Stimulated activated CD4-positive, alpha-beta T cell treated with anti-CD3 and anti-CD28 coated beads, Interleukin-1b, Interleukin-23, amount 100 ng/mL, for 1 hour (primary cell): ENCODE results near the gene PLK5.
"Not testable (repeated sequence)": the region's sequence is repeated elsewhere in the genome, so short reads cannot be mapped to it uniquely, and the experiment has no call there.

Experiments
- DNase-seq, 2 donors: peaks; one replicate each; pipeline ENCODE4 v3.0.0-alpha.2; 2020; ENCODE audit warnings: low read depth in 2 of 2

Gene PLK5

DNA sequence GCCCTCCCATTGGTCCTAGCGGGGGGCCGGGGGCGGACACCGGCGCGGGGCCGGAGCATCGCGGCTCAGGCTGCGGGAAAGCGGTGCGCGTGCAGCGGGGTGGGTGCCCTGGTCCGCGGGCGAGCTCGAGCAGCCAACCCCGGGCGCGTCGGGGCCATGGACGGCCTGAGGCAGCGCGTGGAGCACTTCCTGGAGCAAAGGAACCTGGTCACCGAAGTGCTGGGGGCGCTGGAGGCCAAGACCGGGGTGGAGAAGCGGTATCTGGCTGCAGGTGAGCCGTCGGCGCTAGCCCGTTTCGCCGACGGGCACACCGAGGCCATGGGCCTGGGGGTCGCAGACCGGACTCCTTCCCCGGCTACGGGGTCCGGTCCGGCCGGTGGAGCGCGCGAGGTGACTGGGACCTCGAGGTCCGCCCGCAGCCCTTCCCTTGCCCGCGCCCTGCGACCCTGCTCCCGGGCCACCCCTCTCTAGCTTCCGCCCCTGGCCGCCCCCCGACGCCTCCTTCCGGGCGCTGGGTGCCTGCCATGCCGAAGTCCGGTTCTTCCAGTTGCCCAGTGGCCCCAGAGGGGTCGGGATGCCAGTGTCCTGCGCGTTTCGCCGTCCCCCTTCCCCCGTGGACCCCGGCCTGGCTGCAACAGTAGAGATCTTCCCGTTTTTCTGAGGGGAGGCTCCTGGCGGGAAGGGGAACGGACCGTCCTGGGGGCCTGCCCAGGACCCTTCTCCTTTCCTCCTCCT lies 32.6 kb upstream of the PLK5 start, which contains the start of gene REEP6:
Gene REEP6, plus strand, starts transcription at position 68 of the 735 bp plus-strand sequence. Its CDS starts 89 bp downstream, at position 157.
- no peak for DNase-seq

DNA sequence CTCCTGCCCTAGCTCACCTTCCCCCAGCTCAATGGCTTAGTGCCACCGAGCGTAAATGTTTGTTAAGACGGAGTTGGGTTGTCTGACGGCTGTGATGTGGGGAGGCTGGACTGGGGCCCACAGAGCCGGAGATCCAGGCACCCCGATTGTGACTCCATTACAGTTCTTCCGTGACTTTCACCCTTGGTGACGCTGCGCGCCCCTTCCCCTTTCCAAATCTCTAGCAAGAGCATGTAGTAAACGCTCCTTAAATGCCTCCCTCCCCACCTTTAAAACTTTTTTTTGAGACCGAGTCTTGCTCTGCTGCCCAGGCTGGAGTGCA lies 32.1 kb upstream of the PLK5 start:
- DNase-seq, result no peak

DNA sequence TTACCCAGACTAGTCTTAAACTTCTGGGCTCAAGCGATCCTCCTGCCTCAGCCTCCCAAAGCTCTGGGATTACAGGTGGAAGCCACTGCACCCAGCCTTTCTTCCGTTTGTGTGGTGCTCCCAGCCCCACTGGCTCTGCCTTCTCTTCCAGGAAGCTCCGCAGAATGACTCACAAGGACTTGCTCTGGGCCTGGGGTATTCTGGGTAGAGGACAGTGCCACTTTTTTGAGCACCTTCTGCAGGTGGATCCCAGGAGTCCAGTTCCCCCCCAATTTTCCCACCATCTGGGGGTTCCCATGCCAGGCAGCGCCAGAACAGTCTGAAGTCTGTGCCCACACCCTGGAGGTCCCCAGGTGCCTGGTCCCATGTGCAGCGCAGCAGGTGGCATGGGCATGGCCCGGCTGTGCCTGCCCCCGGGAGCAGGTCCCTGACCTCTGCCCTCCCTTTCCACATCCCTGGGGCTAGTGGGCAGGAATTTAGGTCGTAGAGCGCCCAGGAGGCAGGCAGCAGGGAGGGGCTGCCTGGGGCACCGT lies 31.3 kb upstream of the PLK5 start:
- no peak for DNase-seq

DNA sequence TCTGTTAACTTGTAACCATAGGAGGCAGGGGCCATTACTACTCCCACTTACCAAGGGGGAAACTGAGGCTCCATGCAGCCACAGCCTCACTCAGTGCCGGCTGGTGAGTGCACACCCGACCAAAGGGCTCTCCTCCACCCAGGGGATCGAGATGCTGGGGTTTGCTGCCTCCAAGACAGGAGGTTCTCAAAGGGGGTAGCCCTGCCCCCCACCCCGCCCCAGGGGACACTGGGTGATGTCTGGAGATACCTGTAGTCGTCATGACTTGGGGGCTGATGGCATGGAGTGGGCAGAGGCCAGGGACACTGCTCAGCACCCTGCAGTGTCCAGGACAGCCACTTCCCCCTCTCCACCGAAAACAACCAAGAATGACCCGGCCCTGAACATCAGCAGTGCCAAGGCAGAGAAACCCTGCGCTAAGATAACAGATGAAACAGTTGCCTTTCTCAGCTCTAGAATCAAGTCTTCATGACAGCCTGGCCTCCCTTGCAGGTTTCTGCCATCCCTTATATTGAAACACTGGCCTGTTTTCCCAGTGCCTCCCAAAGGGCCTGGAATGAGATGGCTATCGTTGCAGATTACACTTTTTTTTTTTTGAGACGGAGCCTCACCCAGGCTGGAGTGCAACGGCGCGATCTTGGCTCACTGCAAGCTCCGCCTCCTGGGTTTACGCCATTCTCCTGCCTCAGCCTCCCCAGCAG lies 29.6 kb upstream of the PLK5 start:
- no peak for DNase-seq

DNA sequence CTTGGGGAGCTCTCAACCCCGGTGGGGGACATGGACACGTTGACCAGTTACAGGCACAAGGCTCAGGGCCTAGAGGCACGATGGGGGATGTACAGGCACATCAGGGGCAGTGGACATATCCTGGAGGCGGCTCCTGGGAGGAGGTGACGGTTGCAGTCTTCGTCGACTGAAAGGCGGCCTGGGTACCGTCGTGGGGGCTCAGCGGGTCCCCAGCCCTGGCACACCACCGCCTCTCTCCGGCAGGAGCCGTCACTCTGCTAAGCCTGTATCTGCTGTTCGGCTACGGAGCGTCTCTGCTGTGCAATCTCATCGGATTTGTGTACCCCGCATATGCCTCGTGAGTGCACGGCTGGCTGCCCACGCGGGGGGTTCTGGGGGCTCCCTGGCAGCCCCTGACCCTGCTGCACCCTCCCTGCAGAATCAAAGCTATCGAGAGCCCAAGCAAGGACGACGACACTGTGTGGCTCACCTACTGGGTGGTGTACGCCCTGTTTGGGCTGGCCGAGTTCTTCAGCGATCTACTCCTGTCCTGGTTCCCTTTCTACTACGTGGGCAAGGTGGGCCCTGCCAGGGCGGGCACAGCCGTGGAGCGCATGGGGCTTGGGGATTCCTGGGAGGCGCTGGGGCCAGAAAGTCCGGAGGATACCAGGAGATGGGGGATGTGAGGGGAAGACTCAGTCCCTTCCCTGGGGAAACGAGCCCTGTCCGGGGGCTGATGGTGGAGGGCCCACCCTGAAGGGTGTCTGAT lies 28.7 kb upstream of the PLK5 start:
- no peak for DNase-seq

DNA sequence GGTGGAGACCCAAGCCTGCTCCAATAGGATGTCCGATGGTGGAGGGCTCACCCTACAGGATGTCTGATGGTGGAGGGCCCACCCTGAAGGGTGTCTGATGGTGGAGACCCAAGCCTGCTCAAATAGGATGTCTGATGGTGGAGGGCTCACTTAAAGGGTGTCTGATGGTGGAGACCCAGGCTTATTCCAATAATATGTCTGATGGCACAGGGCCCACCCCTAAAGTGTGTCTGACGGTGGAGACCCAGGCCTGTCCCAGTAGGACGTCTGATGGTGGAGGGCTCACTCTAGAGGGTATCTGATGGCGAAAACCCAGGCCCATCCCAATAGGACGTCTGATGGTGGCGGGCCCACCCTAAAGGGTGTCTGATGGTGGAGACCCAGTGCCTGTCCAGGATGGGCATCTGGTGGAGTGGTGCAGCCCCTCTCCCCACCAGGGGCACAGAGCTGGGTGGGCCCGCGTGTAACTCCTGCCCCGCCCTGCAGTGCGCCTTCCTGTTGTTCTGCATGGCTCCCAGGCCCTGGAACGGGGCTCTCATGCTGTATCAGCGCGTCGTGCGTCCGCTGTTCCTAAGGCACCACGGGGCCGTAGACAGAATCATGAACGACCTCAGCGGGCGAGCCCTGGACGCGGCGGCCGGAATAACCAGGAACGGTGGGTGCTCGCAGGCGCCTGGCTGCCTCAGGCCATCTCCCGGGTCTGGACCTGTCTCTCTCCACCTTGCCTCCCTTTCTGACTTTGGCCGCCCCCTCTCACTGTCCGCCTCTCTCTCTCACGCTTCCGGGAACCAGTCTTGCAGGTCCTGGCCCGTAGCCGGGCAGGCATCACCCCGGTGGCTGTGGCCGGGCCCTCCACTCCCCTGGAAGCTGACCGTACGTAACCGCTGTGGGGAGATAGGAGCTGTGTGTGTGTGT lies 27.8 kb upstream of the PLK5 start:
- no peak for DNase-seq

DNA sequence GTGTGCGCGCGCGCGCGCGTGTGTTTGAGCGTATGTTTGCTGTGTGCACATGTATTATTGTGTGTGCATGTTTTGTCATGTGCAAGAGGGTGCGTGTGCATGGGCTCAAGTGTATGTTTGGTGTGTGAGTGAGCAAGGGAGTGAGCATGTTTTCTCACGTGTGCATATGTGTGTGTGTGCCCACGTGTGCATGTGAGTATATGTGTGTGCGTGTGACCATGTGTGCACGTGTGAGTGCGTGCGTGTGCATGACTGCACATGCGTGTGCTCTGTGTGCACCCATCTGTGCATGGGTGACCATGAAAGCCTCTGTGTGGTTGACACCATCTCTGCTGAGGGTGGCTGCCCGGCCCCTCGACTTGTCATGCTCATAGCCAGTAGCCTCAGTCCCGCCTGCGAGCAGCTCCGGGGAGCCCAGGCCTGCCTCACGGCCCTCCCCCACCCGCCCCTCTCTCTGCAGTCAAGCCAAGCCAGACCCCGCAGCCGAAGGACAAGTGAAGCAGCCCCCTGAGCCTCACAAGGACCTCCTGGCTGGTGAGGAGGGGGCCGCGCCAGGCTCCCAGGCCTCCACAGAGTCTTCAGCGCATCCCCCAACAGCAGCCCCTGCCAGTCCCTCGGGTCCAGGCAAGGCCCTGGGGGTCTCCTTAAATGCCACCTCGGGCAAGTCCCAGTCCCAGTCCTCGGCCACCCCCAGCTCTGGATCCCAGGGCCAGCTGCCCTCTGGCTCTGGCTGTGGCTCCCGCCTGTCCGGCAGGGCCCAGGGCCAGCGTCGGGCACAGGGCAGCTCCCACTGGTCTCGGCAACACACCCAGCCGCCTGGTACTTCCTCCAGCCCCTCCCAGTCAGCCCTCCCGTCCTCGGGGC lies 26.9 kb upstream of the PLK5 start:
- DNase-seq, result no peak

DNA sequence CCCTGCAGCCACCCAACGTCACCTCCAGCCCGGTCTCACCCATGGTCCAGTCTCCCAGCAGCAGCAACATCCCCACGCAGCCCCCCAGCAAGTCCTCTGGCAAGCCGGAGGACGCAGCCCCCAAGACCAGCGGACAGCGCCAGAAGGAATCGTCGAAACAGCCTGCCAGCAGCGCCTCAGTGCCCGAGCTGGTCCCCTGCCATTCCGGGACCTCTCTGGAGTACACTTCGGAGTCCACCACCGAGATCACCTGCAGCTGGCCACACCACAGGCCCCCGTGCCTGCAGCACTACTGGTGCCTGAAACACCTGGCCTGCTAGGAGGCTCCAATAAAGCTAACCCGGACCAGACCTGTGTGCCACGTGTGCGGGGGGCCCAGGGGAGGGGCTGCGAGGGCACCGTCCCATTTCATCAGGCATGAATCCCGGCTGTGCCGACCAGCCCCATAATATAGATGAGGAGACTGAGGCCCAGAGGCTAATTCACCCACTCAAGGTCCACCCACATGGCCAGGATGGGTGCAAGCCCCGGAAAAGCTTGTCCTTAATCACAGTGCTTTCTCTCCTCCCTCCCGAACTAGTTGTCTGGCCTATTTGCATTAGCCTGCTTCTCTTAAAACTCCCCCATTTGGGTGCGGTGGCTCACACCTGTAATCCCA lies 26.2 kb upstream of the PLK5 start:
- DNase-seq, result no peak

DNA sequence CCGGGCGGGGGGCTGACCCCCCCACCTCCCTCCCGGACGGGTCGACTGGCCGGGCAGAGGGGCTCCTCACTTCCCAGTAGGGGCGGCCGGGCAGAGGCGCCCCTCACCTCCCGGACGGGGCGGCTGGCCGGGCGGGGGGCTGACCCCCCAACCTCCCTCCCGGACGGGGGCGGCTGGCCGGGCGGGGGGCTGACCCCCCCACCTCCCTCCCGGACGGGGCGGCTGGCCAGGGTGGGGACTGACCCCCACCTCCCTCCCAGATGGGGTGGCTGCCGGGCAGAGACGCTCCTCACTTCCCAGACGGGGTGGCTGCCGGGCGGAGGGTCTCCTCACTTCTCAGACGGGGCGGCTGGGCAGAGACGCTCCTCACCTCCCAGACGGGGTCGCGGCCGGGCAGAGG lies 24.6 kb upstream of the PLK5 start:
- not testable (repeated sequence) for DNase-seq

DNA sequence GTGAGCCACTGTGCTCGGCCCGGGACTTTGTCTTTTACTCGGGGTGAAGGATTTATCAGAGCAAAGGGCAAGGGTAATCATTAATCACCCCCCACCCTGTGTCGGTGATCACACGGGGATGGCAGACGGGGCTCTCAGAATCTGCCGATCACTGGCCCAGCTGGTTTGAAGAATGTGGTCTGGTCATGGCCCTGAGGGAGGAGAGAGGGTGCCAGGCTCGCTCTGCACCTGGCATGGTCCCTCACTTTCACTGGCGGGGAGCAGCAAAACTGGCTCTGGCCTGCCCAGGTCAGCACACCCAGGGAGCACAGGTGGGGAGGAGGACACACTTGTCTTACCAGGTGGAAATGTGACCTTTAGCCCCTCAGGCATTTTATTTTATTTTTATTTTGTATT lies 22.7 kb upstream of the PLK5 start:
- DNase-seq, result no peak

DNA sequence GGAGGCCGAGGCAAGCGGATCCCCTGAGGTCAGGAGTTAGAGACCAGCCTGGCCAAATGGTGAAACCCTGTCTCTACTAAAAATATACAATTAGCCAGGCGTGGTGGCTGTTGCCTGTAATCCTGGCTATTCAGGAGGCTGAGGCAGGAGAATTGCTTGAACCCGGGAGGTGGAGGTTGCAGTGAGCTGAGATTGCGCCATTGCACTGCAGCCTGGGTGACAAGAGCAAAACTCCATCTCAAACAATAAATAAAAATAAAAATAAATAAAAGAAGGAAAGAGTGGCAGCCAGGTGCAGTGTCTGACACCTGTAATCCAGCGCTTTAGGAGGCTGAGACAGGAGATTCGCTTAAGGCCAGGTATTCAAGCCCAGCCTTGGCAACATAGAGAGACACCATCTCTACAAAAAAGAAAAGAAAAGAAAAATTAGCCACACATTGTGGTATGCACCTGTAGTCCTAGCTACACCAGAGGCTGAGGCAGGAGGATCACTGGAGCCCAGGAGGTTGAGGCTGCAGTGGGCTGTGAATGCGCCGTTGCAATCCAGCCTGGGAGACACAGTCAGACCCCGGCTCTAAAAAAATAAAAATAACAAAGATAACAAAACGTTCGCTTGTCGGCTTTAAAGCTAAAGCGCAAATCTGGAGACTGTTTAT lies 21.3 kb upstream of the PLK5 start:
- DNase-seq, result no peak

DNA sequence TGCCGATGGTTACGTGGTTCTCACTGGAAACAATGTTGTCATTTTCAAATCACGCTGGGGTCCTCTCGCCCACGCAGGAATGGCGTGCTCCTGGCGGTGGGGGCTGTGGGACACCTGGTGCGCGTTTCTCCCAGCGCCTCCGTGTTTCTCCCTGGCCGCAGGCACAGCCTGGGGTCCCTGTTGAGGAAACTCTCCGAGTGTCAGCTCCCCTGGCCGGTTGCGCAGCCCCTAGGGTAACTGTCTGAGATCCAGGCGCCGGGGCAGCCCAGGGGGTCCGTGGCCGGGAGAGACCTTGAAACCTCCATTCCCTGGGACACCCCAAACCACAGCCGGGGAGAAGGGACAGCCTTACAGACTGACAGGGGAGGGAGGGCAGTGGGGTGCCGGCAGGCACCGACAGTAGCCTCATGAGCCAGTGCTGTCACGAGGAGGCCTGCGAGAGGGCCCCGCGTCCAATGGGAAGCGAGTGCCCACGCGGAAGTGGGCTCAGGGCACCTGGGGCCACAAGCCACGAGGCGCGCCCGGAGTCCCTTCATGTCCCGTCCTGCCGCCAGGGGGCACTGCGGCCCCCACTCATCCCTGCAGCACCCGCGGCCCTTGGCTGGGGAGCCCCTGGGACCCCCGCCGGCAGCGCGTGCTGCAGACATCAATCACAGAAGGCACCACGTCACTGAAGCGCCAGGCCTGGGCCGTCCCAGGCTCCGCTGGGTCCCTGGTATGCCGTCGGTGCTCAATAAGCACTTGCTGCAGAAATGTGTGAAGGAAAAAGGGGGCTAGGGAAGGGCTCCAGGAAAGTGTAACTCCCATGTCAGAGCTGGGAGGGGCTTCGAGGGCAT lies 20.6 kb upstream of the PLK5 start:
- DNase-seq, result peak; percentile 28 to 48

DNA sequence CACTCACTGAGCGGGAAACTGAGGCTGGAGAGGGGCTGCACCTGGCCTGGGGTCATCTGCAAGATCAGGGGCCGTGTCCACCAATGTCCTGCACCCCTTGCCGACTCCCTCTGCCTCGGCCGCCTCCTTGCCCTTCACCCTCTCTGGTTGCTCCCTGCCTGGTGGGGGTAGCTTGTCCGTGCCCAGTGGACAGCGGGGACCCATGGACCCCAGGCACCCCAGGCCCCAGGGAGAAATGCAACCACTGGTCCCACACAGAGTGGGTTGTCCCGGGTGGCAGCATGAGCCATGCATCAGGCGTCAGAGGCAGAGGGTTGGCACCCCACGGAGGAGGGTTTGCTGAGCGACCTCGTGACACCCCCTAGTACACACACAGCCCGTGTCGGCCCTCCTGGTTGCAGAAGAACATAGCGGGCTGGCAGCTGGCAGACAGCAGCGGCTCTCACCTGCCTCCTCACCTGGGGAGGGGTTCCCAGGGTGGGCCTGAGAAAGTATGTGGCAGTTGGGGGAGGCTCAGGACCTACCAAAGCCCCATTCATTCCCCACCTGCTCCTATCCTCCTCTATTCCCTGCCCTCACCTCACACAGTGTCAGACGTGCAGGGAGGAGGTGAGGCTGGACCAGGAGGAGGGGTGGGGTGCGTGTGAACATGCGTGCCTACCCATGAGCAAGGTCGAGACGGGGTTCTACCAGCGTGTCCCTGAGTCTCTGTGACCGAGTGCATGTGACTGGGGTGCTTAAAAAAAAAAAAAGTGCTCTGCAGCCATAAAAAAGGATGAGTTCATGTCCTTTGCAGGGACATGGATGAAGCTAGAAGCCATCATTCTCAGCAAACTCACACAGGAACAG lies 19.7 kb upstream of the PLK5 start:
- no peak for DNase-seq

DNA sequence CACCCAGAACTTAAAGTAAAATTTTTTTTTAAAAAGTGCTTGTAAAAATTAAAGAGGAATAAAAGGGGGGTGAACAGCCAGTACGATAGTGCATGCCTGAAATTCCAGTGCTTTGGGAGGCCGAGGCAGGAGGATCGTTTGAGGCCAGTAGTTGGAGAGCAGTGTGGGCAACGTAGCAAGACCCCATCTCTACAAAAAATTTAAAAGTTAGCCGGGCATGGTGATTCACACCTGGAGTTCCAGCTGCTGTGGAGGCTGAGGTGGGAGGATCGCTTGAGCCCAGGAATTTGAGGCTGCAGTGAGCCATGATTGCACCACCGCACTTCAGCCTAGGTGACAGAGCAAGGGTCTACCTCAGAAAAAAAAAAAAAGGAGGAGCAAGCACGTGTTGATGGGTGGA lies 18.9 kb upstream of the PLK5 start:
- DNase-seq, result no peak

DNA sequence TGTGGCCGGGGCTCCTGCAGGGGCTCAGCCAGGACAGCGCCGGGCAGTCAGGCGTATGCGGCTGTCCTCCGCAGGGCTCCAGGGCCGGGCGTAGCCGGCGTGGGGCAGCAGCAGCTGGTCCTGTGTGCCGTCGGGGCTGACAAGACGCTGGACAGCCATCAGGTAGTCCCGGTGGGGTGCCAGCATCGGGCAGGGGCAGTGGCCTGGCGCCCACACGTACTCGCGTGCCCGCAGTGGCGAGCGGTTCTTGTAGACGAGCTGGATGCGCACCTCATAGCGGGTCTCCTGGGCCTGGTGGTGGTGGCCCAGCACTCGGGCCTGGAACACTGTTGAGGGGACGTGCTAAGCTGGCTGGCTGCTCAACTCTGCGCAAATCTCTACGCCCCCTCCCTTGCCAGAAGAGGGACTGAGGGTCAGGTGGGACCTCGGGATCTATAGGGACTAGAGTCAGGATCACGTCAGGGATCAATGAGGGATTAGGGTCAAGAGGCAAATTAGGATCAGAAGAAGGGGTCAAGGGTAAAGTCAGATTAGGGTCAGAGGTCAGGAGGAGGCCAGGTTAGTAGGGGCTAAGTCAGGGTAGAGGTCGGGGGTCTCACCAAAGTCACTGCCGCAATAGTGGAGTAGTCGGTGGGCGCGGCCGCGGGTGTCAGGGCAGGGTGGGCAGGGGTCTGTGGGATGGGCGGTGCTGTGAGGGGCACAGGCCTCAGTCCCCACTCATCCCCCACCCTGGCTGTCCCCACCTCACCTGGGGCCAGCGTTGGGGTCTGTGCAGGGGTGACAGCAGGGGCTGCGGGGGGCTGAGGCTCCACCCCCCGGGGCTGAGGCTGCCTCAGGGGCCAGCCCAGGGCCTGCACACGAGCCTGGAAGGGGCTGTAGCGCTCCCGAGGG lies 17.6 kb upstream of the PLK5 start:
- no peak for DNase-seq

DNA sequence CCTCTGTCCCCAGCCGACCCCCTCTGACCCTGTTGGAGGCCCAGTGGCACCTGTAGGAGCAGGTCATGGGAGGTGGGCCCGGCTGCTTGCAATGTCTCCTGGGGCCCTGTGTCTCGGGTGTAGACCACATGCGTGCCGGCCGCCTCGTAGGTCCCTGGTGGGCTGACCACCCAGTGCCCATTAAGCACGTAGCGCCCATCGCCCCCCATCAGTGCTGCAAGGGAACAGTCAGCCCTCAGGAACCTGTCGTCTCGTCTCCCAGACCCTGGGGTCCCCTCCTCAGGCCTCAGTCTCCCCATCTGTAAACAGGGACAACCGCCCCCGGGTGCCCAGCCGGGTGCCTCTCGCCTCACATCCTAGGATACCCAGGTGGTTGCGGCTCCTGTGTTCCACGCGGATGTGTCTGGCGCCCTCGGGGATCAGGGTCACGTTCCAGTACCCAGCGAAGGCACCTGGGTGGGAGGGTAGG lies 16.7 kb upstream of the PLK5 start:
- no peak for DNase-seq
